Measurements from ENCODE around the gene GMFB.
"Not testable (repeated sequence)": the region's sequence is repeated elsewhere in the genome, so short reads cannot be mapped to it uniquely, and the experiment has no call there.

Gene GMFB

GRCh38 chr14:54456820-54457608 is 31.8 kb downstream of the GMFB start:
- DNase-seq, result not testable (repeated sequence)

GRCh38 chr14:54455363-54455762 is 33.4 kb downstream of the GMFB start:
- no peak for DNase-seq

DNA sequence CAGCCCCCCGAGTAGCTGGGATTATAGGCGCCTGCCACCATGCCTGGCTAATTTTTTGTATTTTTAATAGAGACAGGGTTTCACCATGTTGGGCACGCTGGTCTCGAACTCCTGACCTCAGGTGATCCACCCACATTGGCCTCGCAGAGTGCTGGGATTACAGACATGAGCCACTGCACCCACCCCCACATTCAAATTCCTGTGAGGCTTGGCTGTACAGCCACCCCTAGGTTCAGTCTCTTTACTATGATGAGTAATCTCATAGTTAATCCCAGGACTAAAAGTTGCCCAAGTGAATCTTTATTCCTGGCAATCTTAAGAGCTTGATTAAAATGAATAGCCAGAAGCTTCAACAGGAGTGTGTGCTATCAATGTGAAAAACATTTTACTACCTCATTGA is 34.8 kb downstream of the GMFB start:
- not testable (repeated sequence) for DNase-seq

DNA sequence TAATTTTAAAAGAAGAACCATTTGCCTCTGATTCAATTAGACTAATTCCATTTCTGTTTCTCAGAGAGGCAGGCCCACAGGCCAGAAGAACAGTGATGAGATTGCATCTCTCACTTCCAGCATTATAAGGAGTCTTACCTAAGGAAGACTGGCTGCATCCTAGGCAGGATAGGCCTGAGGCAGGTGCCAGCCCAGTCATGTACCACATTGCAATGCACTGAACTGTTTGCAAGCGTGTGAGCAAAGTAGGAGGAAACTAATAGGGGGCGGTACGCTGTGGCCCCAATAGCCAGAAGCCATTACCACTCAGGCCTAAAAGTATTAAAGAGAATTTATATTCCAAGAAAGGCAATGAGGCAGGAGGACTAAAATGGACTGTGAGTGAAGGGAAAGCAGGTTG is 35.5 kb downstream of the GMFB start:
- no peak for DNase-seq

- DNase-seq, result no peak
Observed at GRCh38 chr14:54451961-54452360, 36.8 kb downstream of the GMFB start.

GRCh38 chr14:54451121-54451601 is 37.6 kb downstream of the GMFB start:
- DNase-seq, result no peak

DNA sequence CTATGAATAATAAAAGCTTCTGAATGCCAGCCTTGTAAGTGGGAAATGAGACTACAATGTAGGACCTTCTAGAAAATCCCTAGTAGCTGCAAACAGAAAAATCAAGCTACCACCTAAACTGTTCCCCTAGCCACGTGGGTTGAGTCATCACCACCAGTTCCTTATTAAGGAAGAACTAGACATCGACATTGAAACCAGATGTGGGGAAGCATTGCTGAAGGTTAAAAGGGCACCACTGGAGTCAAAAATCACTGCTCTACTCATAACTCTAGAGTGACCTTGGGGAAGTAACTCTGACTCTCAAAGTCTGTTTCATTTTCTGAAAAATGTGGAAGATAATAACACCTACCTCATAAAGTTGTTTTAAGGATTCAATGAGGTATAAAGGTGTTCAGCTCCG is 38.2 kb downstream of the GMFB start:
- DNase-seq, result no peak

DNA sequence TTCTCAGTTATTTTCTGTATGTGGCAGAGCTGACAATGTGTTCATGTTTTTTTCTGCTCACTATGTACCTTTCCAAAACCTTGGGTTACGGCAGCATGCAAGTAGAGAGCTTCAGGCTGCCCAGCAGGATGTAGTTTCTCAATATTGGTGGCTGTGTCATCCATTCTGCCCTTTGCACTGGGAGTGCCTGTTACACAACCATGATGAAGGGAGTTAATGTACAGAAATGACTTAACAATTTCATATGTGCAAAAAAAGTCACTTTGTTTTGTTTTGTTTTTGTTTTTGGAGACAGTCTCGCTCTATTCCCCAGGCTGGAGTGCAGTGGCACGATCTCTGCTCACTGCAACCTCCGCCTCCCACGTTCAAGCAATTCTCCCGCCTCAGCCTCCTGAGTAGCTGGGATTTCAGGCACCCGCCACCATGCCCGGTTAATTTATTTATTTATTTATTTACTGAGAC is 41.5 kb downstream of the GMFB start:
- DNase-seq, result no peak

DNA sequence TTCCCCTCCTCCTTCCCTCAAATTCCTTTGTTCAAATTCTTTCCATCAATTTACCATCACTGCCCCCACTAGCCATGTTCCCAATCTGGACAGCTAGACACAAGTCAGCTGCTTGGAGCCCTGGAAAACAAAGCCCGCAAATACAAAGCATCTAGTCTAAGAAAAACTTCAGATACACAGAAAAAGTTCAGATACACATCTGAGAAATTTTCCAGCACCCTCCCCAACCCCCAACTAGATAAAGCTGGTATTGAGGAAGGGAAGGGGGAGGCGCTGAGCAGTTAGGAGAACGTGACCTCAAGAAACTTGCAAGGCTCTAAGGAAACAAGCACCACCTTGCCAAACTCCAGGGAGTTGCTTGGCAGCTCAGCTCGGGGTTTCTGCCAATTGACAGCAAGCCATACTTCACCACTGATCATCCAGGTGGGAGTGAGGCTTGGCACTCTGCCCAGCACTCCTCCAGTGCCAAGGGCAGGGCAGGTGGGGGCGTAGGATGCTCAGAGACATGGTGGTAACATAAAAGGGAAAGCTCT is 42.6 kb downstream of the GMFB start:
- DNase-seq, result peak; percentile 44

DNA sequence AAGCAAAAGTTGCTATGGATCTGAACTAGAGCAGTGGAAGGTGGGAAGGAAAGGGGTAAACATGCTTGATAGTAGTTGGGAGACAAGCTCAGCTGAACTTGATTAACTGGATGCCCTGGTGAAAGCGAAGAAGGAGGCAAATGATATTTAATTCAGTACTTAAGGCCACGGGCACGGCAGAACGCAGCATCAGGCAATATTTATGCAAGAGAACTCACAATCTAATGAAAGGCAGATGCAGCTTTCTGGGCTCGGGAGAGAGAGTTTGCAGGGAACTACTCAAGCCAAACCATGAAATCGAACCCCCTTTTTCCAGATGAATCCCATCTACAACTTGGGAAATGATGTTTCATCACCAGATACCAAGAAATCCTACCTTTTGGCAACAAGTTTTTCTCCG is 44.1 kb downstream of the GMFB start:
- no peak for DNase-seq

- no peak for DNase-seq
Observed at GRCh38 chr14:54443981-54444380, 44.8 kb downstream of the GMFB start.

DNA sequence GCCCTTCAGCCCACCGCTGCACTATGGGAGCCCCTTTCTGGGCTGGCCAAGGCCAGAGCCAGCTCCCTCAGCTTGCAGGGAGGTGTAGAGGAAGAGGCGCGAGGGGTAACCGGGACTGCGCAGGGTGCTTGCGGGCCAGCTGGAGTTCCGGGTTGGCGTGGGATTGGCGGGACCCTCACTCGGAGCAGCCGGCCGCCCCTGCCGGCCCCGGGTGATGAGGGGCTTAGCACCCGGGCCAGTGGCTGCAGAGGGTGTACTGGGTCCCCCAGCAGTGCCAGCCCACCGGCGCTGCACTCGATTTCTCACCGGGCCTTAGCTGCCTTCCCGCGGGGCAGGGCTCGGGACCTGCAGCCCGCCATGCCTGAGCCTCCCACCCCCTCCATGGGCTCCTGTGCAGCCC is 45.8 kb downstream of the GMFB start:
- not testable (repeated sequence) for DNase-seq

DNA sequence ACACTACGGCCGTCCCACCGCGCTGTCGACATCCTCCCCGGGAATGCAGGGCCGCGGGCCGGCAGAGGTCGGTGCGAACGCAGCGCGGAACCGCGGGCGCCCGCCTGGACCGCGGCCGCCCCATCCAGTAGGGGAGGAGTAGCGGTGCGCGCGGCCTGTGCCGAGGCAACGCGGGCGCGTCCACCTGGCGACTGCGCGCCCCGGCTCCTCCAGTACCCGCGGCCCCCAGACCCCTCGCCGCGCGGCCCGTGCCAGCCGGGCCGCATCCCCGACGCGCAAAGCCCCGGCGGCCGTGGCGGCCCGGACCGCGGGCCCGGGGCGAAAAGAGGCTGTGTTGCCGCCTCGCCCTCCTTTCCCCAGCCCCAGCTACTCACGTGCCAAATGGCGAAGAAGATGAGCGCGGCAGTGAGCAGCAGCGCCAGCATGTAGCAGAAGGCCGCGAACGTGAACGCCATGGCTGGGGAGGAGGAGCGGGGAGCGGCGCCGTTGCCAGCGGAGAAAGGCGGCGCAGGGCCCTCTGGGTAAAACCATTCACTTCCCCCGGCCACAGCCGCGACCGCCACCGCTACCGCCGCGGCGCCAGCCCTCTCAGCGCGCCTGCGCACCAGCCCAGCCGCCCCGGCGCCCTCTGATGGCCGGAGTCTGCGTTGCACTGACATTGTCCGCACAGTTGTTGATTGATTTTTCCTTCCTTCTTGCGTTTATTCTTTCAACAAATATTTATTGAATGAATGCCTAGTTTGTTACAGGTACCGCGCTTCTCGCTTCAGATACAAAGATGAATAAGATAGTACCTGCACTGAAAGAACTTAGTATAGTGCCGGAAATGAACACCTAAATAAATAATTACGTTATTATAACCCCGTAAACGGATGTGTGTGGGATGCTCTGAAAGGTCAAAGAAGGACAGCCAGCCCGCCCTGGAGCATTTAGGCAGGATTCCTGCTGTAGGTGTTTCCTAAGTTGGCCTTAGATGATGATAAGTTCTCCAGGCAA is 47.6 kb downstream of the GMFB start, which contains the start of gene CNIH1:
CNIH1 (minus strand) TSS at position 502 of the 996 bp plus-strand sequence; CDS start at position 455, 47 bp downstream.
- DNase-seq, result peak; percentile 84

DNA sequence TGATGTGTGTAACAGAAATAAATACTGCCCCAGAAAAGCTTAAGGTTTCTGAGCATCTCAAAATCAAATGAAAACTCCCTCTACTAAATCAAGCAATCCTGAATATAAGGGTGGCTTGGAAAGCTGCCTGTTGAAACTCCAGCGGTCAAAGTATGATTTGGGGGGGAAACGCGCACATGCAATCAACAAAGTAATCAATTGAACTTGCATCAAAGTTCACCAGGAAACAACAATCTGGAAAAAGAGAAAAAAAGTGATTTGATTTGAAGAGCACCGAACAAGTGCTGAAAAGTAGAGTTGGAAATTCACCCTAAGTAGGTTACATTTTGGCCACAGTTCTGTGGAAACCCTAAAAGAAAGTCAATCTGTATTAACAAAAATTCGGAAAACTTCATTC is 48.3 kb downstream of the GMFB start:
- no peak for DNase-seq

DNA sequence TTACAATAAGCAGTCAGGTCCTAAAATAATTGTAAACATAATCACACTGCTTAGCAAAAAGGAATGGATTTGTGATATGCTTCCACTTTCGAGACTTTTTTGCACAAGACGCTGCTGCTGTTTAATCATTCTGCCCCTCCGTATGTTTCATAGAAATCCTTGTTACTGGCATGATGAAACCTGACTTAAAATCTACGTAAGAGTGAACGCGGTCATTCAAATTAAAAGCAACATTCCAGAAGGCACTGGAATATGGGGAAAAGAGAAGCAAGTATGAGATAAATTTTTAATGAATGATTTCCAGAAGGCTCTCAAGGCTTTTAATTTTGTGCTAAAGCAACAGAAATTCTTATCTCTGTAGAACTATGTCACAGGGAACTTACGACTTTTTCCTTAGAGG is 48.7 kb downstream of the GMFB start:
- DNase-seq, result no peak

DNA sequence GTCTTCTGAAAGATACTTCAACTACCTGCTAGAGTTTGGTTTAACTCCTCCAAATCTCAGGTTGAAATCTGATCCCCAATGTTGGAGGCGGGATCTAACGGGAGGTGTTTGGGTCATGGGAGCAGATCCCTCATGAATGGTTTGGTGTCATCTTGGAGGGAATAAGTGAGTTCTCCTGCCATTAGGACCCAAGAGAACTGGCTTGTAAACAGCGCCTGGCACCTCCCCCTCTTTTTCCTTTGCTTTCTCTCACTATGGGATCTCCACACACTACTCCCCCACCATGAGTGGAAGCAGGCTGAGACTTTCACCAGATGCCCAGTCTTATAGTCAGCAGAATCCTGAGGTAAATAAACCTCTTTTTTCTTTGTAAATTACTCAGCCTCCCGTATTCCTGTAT is 50.1 kb downstream of the GMFB start:
- no peak for DNase-seq

GRCh38 chr14:54437954-54438353 is 50.8 kb downstream of the GMFB start:
- not testable (repeated sequence) for DNase-seq

GRCh38 chr14:54435500-54435981 is 53.2 kb downstream of the GMFB start:
- DNase-seq, result no peak

DNA sequence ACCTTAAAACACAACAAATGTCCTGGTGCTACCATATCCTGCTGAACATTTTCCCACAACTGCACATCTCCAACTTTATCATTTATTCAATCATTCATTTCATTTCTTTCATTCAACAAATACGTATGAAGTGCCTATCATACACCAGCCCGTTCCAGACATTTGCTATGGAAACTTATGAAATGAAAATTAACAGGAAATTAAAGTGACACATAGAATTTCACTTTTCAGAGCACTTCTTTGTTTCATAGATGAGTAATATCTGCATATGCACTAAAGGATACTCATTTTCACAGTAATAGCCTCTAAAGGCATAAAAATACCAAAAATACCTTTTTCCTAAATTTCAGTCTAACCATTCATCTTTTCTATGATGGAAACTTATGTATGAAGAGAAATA is 60.3 kb downstream of the GMFB start:
- DNase-seq, result no peak

GRCh38 chr14:54427871-54428270 is 60.9 kb downstream of the GMFB start:
- DNase-seq, result no peak

GRCh38 chr14:54425537-54426274 is 63.1 kb downstream of the GMFB start:
- DNase-seq, result no peak

GRCh38 chr14:54425068-54425467 is 63.7 kb downstream of the GMFB start:
- no peak for DNase-seq

Measured in NCI-H510A (cell line).